NCI-H146 treated with DMSO at 0.1 percent for 48 hours (cell line): ENCODE data around the gene SKA2.
A peak's percentile ranks its signal among the peaks of the same experiment; 100 is the strongest.
"Not testable (repeated sequence)": the region's sequence is repeated elsewhere in the genome, so short reads cannot be mapped to it uniquely, and the experiment has no call there.

Experiments
- DNase-seq: peaks from one replicate; lab custom pipeline; 2025; ENCODE audit not compliant: unreplicated experiment; lab: John Stamatoyannopoulos, UW

SKA2 gene

GRCh38 chr17:59154721-59155438 is at the start of gene SKA2:
Gene SKA2, minus strand, starts transcription at chr17:59155186. Its CDS starts 23 bp downstream, at chr17:59155163.
- DNase-seq: peak; percentile 91

GRCh38 chr17:59202320-59202719 is 47.3 kb upstream of the SKA2 start:
- DNase-seq: no peak

GRCh38 chr17:59199398-59199797 is 44.4 kb upstream of the SKA2 start:
- DNase-seq: no peak

GRCh38 chr17:59193336-59193862 is 38.4 kb upstream of the SKA2 start:
- no peak for DNase-seq

GRCh38 chr17:59190806-59191205 is 35.8 kb upstream of the SKA2 start:
- DNase-seq: no peak

GRCh38 chr17:59186850-59187249 is 31.9 kb upstream of the SKA2 start:
- DNase-seq: no peak

GRCh38 chr17:59185997-59186396 is 31.0 kb upstream of the SKA2 start:
- DNase-seq: no peak

- no peak for DNase-seq
Observed at GRCh38 chr17:59181481-59181880, 26.5 kb upstream of the SKA2 start.

- DNase-seq: no peak
Observed at GRCh38 chr17:59180626-59181025, 25.6 kb upstream of the SKA2 start.

GRCh38 chr17:59179601-59180000 is 24.6 kb upstream of the SKA2 start:
- DNase-seq: not testable (repeated sequence)

- no peak for DNase-seq
Observed at GRCh38 chr17:59178266-59178985, 23.4 kb upstream of the SKA2 start.

GRCh38 chr17:59175076-59175475 is 20.1 kb upstream of the SKA2 start:
- DNase-seq: no peak

GRCh38 chr17:59174671-59175070 is 19.7 kb upstream of the SKA2 start:
- no peak for DNase-seq

GRCh38 chr17:59172436-59173004 is 17.5 kb upstream of the SKA2 start:
- DNase-seq: no peak

- no peak for DNase-seq
Observed at GRCh38 chr17:59167571-59168001, 12.6 kb upstream of the SKA2 start.

GRCh38 chr17:59165933-59166342 is 11.0 kb upstream of the SKA2 start:
- no peak for DNase-seq

GRCh38 chr17:59161477-59161876 is 6.5 kb upstream of the SKA2 start:
- no peak for DNase-seq

GRCh38 chr17:59160157-59161025 is 5.4 kb upstream of the SKA2 start:
- no peak for DNase-seq

- DNase-seq: peak; percentile 99
Observed at GRCh38 chr17:59155439-59156177, 622 bp upstream of the SKA2 start, which contains the start of gene PRR11. Gene PRR11, plus strand, starts transcription at chr17:59155746. Its CDS starts 14,007 bp downstream, at chr17:59169753.

- DNase-seq: peak; percentile 52
Observed at GRCh38 chr17:59154292-59154720, 680 bp downstream of the SKA2 start.
